HCT116 (cell line): ENCODE measurements around the gene LY6G5B. TPM values are rescaled to one million over a fixed set of nuclear protein-coding genes. Genes with fewer than 3 reads are reported as not detected.

Experiments used
- ATAC-seq: fragments of 200-7000 bp; cut with Tn5 transposase; 2 replicates; pipeline ENCODE4 v1.9.1; 2020; ENCODE audit warnings: mild to moderate bottlenecking, moderate library complexity
- BruUV-seq: library from RNA; stranded (reverse); fragments of 400-500 nt; replicated peaks from 2 replicates; lab custom pipeline; 2021; lab: Mats Ljungman, UMichigan
- CTCF ChIA-PET: fragments of 300-600 bp; sonication (Branson Sonifier 250); formaldehyde crosslinking; loops from one replicate; lab custom pipeline; 2021; ENCODE audit warnings: antibody characterized with exemption; lab: Charles Lee
- POLR2A ChIA-PET: fragments of 300-600, 350-600 bp; sonication (Branson Sonifier 250); formaldehyde crosslinking; loops from one replicate; lab custom pipeline; 2021; ENCODE audit warnings: antibody characterized with exemption; lab: Charles Lee
- RAD21 ChIA-PET, 2 experiments: fragments of 300-600 bp; sonication (Branson Sonifier 250); formaldehyde crosslinking; loops; one replicate each; lab custom pipeline; 2023; ENCODE audit warnings: low total read pairs in 2 of 2; ENCODE audit not compliant: uncharacterized antibody in 2 of 2, unreplicated experiment in 2 of 2, low non-redundant PET in 1 of 2; lab: Charles Lee
- DNase-seq: peaks from one replicate; pipeline ENCODE4 v3.0.0-alpha.2; 2010; ENCODE audit warnings: low read depth, low spot score
- H2AFZ ChIP-seq: fragments of 200-600 bp; shearing (Covaris generic), sonication (generic); 2 replicates; pipeline ENCODE4 v1.6.1; 2017; ENCODE audit warnings: low read depth, mixed run types, mixed read lengths, antibody characterized with exemption, low read length; ENCODE audit not compliant: poor library complexity, severe bottlenecking
- H3K27ac ChIP-seq: 2 replicates; pipeline ENCODE4 v1.5.1; 2012; ENCODE audit warnings: low read depth, low read length
- H3K27me3 ChIP-seq: fragments of 200-600 bp; sonication (generic); 2 replicates; pipeline ENCODE4 v1.6.1; 2016; ENCODE audit warnings: mixed run types, low read length, mixed read lengths; ENCODE audit not compliant: insufficient read depth
- H3K36me3 ChIP-seq, 2 experiments: fragments of 200-500 bp in 1 of 2; fragments of 200-600 bp in 1 of 2; sonication (Bioruptor generic) in 1 of 2; sonication (generic) in 1 of 2; 2 replicates each; pipeline versions ENCODE4 v1.5.1 to v1.6.1; 2014 to 2016; ENCODE audit warnings: low read length in 2 of 2, inconsistent platforms in 1 of 2, mixed read lengths in 1 of 2, mixed run types in 1 of 2; ENCODE audit not compliant: insufficient read depth in 2 of 2, control insufficient read depth in 1 of 2
- H3K4me1 ChIP-seq, 2 experiments: fragments of 200-600 bp in 1 of 2; sonication (generic) in 1 of 2; 2 replicates each; pipeline versions ENCODE4 v1.5.1 to v1.6.1; 2012 to 2017; ENCODE audit warnings: low read length in 2 of 2, inconsistent platforms in 1 of 2, mild to moderate bottlenecking in 1 of 2, mixed read lengths in 1 of 2, mixed run types in 1 of 2, moderate library complexity in 1 of 2; ENCODE audit not compliant: insufficient read depth in 2 of 2, control insufficient read depth in 1 of 2
- H3K4me2 ChIP-seq: fragments of 200-600 bp; sonication (generic); 2 replicates; pipeline ENCODE4 v1.6.1; 2017; ENCODE audit warnings: mixed run types, low read length, mixed read lengths
- H3K4me3 ChIP-seq, 2 experiments: fragments of 200-600 bp in 1 of 2; sonication (generic) in 1 of 2; replicated peaks in 1 of 2; 2 replicates each; pipeline ENCODE4 v1.5.1; 2011 to 2016; ENCODE audit warnings: low read length in 2 of 2, control low read depth in 1 of 2, low read depth in 1 of 2, mild to moderate bottlenecking in 1 of 2, mixed read lengths in 1 of 2, mixed run types in 1 of 2
- H3K79me2 ChIP-seq: fragments of 200-600 bp; sonication (generic); 2 replicates; pipeline ENCODE4 v1.6.1; 2017; ENCODE audit warnings: mild to moderate bottlenecking, mixed run types, low read length, moderate library complexity, mixed read lengths; ENCODE audit not compliant: insufficient read depth
- H3K9ac ChIP-seq: fragments of 200-600 bp; sonication (generic); 2 replicates; pipeline ENCODE4 v1.6.1; 2016; ENCODE audit warnings: low read length, mixed read lengths
- H3K9me2 ChIP-seq: fragments of 200-600 bp; sonication (generic), shearing (Covaris generic); 2 replicates; pipeline ENCODE4 v1.6.1; 2017; ENCODE audit warnings: mixed run types, mild to moderate bottlenecking, moderate library complexity; ENCODE audit not compliant: insufficient read depth
- H3K9me3 ChIP-seq, 2 experiments: fragments of 200-500 bp in 1 of 2; fragments of 200-600 bp in 1 of 2; sonication (Bioruptor generic) in 1 of 2; sonication (generic) in 1 of 2; 2 replicates each; pipeline ENCODE4 v1.6.1; 2014 to 2017; ENCODE audit warnings: low read length in 2 of 2, mixed read lengths in 2 of 2, inconsistent platforms in 1 of 2, low read depth in 1 of 2, mild to moderate bottlenecking in 1 of 2, mixed run types in 1 of 2, moderate library complexity in 1 of 2; ENCODE audit not compliant: control insufficient read depth in 1 of 2, insufficient read depth in 1 of 2
- H4K20me1 ChIP-seq: fragments of 200-600 bp; sonication (generic), shearing (Covaris generic); 2 replicates; pipeline ENCODE4 v1.6.1; 2017; ENCODE audit warnings: mixed run types, mild to moderate bottlenecking, moderate library complexity; ENCODE audit not compliant: insufficient read depth
- CTCF ChIP-seq, 3 experiments: fragments of 200-600 bp in 1 of 3; sonication (generic) in 1 of 3; IDR thresholded peaks in 2 of 3; conservative IDR thresholded peaks in 1 of 3; 2 replicates each; pipeline ENCODE4 v1.5.1; 2012 to 2017; ENCODE audit warnings: low read depth in 2 of 3, low read length in 2 of 3, antibody characterized with exemption in 1 of 3, borderline replicate concordance in 1 of 3, control low read depth in 1 of 3, mild to moderate bottlenecking in 1 of 3, mixed read lengths in 1 of 3, mixed run types in 1 of 3, moderate library complexity in 1 of 3; ENCODE audit not compliant: insufficient read depth in 1 of 3
- ELF1 ChIP-seq: IDR thresholded peaks from 2 replicates; pipeline ENCODE4 v1.6.1; 2012; ENCODE audit warnings: low read depth, borderline replicate concordance
- EZH2 ChIP-seq: fragments of 200-600 bp; sonication (generic); IDR thresholded peaks from 2 replicates; pipeline ENCODE4 v1.6.1; 2017; ENCODE audit warnings: antibody characterized with exemption, mixed run types
- POLR2A ChIP-seq: IDR thresholded peaks from 2 replicates; pipeline ENCODE4 v1.7.0; 2011; ENCODE audit warnings: borderline replicate concordance; ENCODE audit not compliant: insufficient read depth, insufficient read length; ENCODE audit errors: extremely low read depth
- RAD21 ChIP-seq: IDR thresholded peaks from 2 replicates; pipeline ENCODE4 v1.6.1; 2012; ENCODE audit warnings: low read depth, mild to moderate bottlenecking
- SIN3A ChIP-seq: IDR thresholded peaks from 2 replicates; pipeline ENCODE4 v1.6.1; 2012; ENCODE audit warnings: low read depth
- SP1 ChIP-seq: IDR thresholded peaks from 2 replicates; pipeline ENCODE4 v1.6.1; 2012; ENCODE audit warnings: low read depth
- SRF ChIP-seq: IDR thresholded peaks from 2 replicates; pipeline ENCODE4 v1.6.1; 2012; ENCODE audit warnings: low read depth
- TCF7L2 ChIP-seq: IDR thresholded peaks from 2 replicates; pipeline ENCODE4 v1.7.0; 2011; ENCODE audit warnings: borderline replicate concordance, inconsistent platforms; ENCODE audit not compliant: insufficient read depth, insufficient read length; ENCODE audit errors: extremely low read depth
- YY1 ChIP-seq: IDR thresholded peaks from 2 replicates; pipeline ENCODE4 v1.6.1; 2011; ENCODE audit warnings: low read length, low read depth, moderate library complexity, mild to moderate bottlenecking; ENCODE audit not compliant: insufficient replicate concordance; ENCODE audit errors: extremely low read depth
- ZBTB33 ChIP-seq: IDR thresholded peaks from 2 replicates; pipeline ENCODE4 v1.6.1; 2011; ENCODE audit warnings: mild to moderate bottlenecking, low read length, moderate library complexity; ENCODE audit not compliant: insufficient replicate concordance; ENCODE audit errors: extremely low read depth
- ZFX ChIP-seq: fragments of 450-650 bp; IDR thresholded peaks from 2 replicates; pipeline ENCODE4 v1.6.1; 2017
- intact Hi-C: fragments of 100-400 bp; cut with micrococcal nuclease; formaldehyde crosslinking; loops from 2 replicates; pipeline ENCODE4 v1.10.0; 2022
- total RNA-seq: library from RNA; stranded (reverse); gene quantifications from one replicate; pipeline ENCODE4 v1.2.1, GENCODE V29; 2021; ENCODE audit not compliant: unreplicated experiment
- TF ChIP-seq, protein P1 (sequence below): IDR thresholded peaks from 2 replicates; pipeline ENCODE4 v1.6.1; 2012; ENCODE audit warnings: low read depth
- TF ChIP-seq, protein P2 (sequence below): IDR thresholded peaks from 2 replicates; pipeline ENCODE4 v1.6.1; 2012

LY6G5B gene
- total RNA-seq, 1 experiment from 2014 or later, result 15.4 TPM

GRCh38 chr6:31702405-31702818 is 32.6 kb downstream of the LY6G5B start:
- DNase-seq, result no peak
- TSS peak; percentile 62 for BruUV-seq

More at GRCh38 chr6:31702405-31702818, 32.6 kb downstream of the LY6G5B start:
- peak overlapping the region; percentile 85 for H3K9ac ChIP-seq
- TF ChIP-seq YY1 (no peak), SRF (no peak), EZH2 (no peak), RAD21 (no peak), CTCF (IDR thresholded peaks at IDR 0.05 in 2 of 3, conservative IDR thresholded peaks at IDR 0.05 in 1 of 3; ENCODE audit: borderline replicate concordance in 1 of 3, insufficient read depth in 1 of 3, low read depth in 2 of 3, low read length in 2 of 3) (no peak), ZFX (no peak), ELF1 (no peak), SP1 (no peak), POLR2A (no peak), ZBTB33 (no peak), TCF7L2 (no peak), SIN3A (no peak)
- TF ChIP-seq, protein P1, sequence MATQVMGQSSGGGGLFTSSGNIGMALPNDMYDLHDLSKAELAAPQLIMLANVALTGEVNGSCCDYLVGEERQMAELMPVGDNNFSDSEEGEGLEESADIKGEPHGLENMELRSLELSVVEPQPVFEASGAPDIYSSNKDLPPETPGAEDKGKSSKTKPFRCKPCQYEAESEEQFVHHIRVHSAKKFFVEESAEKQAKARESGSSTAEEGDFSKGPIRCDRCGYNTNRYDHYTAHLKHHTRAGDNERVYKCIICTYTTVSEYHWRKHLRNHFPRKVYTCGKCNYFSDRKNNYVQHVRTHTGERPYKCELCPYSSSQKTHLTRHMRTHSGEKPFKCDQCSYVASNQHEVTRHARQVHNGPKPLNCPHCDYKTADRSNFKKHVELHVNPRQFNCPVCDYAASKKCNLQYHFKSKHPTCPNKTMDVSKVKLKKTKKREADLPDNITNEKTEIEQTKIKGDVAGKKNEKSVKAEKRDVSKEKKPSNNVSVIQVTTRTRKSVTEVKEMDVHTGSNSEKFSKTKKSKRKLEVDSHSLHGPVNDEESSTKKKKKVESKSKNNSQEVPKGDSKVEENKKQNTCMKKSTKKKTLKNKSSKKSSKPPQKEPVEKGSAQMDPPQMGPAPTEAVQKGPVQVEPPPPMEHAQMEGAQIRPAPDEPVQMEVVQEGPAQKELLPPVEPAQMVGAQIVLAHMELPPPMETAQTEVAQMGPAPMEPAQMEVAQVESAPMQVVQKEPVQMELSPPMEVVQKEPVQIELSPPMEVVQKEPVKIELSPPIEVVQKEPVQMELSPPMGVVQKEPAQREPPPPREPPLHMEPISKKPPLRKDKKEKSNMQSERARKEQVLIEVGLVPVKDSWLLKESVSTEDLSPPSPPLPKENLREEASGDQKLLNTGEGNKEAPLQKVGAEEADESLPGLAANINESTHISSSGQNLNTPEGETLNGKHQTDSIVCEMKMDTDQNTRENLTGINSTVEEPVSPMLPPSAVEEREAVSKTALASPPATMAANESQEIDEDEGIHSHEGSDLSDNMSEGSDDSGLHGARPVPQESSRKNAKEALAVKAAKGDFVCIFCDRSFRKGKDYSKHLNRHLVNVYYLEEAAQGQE, result no peak
- TF ChIP-seq, protein P2, sequence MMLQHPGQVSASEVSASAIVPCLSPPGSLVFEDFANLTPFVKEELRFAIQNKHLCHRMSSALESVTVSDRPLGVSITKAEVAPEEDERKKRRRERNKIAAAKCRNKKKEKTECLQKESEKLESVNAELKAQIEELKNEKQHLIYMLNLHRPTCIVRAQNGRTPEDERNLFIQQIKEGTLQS, result no peak
- H3K9me3 ChIP-seq, result no peaks in the 10 kb centered on the region
- CTCF ChIA-PET, result interaction anchor here (1.2 to 2.1 kb wide), 3 partner anchors 10 to 67 kb away, joined by 3 to 10 read pairs (median 7); no protein-coding TSS in a partner anchor
- intact Hi-C loops, result loop anchor here (2.0 kb wide), 1 partner anchor 36 kb away; no protein-coding TSS in a partner anchor
- H4K20me1 ChIP-seq, result no peaks in the 10 kb centered on the region
- RAD21 ChIA-PET, result no interaction called here
- peak overlapping the region; percentile 77 for H3K4me2 ChIP-seq
- no peaks in the 10 kb centered on the region for H3K9me2 ChIP-seq
- peak overlapping the region; percentile 89 to 98 for H3K4me3 ChIP-seq
- no peak overlapping the region for H2AFZ ChIP-seq
- H3K79me2 ChIP-seq, result peaks cover 13% of the 10 kb centered on the region
- H3K36me3 ChIP-seq, result no peaks in the 10 kb centered on the region
- ATAC-seq, result peak; percentile 10
- peaks cover 7 to 15% of the 10 kb centered on the region in 2 experiments; a peak in 3 of 4 replicates for H3K4me1 ChIP-seq
- no peaks in the 10 kb centered on the region for H3K27me3 ChIP-seq
- H3K27ac ChIP-seq, result peak overlapping the region; percentile 82
- POLR2A ChIA-PET, result interaction anchor here (1.1 to 1.6 kb wide), 6 partner anchors 36 to 132 kb away, joined by 3 to 5 read pairs (median 4); partner anchors contain the start of genes HSPA1B, MSH5 and VARS1
